Activated effector memory CD4-positive, alpha-beta T cell treated with anti-CD3 and anti-CD28 coated beads, Interleukin-2, amount 50 U/mL, for 16 hours (primary cell): ENCODE results near the gene FAIM.
"Not testable (repeated sequence)": the region's sequence is repeated elsewhere in the genome, so short reads cannot be mapped to it uniquely, and the experiment has no call there.

ENCODE experiments used
- DNase-seq: peaks from one replicate; pipeline ENCODE4 v3.0.0-alpha.2; 2020

Gene FAIM

DNA sequence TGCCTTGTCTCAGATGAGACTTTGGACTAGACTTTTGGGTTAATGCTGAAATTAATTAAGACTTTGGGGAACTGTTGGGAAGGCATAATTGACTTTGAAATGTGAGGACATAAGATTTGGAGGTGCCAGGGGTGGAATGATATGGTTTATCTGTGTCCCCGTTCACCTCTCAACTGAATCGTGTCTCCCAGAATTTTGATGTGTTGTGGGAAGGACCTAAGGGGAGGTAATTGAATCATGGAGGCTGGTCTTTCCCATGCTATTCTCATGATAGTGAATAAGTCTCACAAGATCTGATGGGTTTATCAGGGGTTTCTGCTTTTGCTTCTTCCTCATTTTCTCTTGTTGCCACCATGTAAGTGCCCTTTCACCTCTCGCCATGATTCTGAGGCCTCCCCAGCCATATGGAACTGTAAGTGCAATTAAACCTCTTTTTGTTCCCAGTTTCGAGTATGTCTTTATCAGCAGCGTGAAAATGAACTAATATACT, 4.4 kb upstream of the FAIM start:
- DNase-seq = not testable (repeated sequence)

- no peak for DNase-seq
Measured at GRCh38 chr3:138609898-138610266, 1.3 kb downstream of the FAIM start.

GRCh38 chr3:138615462-138615861, 6.9 kb downstream of the FAIM start:
- no peak for DNase-seq

- DNase-seq = no peak
Measured at GRCh38 chr3:138620431-138620830, 11.9 kb downstream of the FAIM start.

GRCh38 chr3:138624518-138624917, 15.9 kb downstream of the FAIM start:
- no peak for DNase-seq

DNA sequence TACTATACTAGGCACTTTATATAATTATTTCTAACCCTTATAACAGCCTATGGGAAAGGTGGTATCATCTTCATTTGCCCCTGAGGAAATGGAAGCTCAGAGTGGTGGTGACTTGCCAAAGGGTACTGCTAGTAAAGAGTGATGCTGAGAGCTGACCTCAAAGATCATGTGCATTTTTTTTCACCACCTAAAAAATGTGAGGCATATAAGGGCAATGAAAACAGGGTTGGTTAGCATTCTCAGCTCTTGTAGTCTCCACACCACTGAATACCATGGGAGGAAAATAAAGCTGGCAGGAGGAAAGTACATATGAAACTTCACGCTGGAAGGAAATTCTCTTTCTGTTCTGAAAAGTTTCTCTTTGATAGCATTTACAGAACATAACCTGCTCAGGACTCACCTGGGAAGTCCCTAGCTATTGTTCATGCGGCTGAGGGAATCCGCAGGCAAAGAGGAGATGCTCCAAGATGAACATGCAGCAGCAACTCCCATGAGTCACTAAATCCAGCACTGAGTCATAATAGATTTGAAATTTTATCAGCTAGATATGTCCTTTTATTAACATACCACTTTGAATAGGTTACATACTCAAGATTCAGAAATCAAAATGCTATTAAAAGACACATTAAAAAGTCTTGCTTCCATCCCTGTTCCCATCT, 17.3 kb downstream of the FAIM start:
- no peak for DNase-seq

GRCh38 chr3:138629526-138629925, 21.0 kb downstream of the FAIM start:
- no peak for DNase-seq

- DNase-seq = no peak
Measured at GRCh38 chr3:138638641-138639040, 30.1 kb downstream of the FAIM start.

GRCh38 chr3:138640537-138640936, 32.0 kb downstream of the FAIM start:
- DNase-seq = no peak

- no peak for DNase-seq
Measured at GRCh38 chr3:138642226-138642926, 33.8 kb downstream of the FAIM start.

- no peak for DNase-seq
Measured at GRCh38 chr3:138642927-138643253, 34.3 kb downstream of the FAIM start.

- DNase-seq = no peak
Measured at GRCh38 chr3:138646008-138646407, 37.4 kb downstream of the FAIM start.

GRCh38 chr3:138646513-138646912, 37.9 kb downstream of the FAIM start:
- no peak for DNase-seq

- no peak for DNase-seq
Measured at GRCh38 chr3:138649134-138649533, 40.6 kb downstream of the FAIM start.

DNA sequence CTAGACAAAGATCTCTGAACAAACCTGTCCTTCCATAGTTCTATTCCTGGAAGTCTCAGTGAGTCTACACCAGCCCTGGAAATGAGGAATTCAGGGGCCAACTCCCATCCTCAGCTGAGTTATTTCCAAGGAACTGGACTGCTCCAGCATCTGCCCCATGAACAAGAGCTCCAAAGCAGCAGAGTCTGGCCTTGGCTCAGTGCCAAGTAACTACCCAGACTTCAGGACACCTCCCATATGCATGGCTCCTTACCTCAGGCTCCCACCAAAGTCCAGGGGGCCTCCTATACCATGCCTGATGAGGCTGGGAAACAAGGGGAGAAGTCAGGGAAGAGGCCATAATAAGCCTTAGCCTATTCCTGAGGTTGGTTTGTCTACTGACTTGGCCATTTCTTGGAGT, 45.0 kb downstream of the FAIM start:
- no peak for DNase-seq

- no peak for DNase-seq
Measured at GRCh38 chr3:138657508-138657907, 48.9 kb downstream of the FAIM start.

DNA sequence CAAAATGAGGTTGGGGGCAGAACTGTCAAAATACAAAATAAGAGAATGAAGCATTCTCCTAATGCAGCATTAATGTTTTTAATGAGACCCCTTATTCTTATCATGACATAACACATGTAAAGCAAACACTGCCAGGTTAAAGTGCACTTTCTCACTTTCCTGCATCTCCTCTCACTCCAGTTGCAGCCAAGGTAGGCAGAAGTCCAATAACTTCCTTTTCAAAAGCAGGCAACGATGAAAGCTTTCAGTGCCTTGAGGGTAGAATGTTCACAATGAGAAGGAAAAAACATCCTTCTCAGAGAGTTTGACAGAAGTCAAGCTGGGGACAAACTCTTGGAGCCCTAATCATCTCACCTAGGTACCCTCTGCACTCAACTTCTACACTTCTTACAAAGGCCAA, 59.5 kb downstream of the FAIM start:
- DNase-seq = no peak

DNA sequence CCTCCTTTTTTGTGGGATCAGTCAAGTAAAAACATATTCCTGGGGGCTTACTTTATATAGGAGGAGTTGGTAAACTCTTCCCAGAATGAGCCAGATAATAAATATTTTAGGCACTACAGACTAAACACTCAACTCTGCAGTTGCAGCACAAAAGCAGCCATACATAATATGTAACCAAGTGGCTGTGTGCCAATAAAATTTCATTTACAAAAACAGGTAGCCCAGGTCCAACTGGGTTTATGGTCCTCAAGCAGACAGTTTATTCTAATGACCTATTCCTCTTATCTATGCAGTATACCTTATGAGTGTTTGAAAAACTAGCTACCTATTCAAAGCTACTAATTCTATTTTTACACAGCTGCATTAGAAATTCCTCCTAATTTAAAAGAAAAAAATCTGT, 61.8 kb downstream of the FAIM start:
- DNase-seq = no peak

GRCh38 chr3:138673641-138674530, 65.3 kb downstream of the FAIM start:
- DNase-seq = no peak

DNA sequence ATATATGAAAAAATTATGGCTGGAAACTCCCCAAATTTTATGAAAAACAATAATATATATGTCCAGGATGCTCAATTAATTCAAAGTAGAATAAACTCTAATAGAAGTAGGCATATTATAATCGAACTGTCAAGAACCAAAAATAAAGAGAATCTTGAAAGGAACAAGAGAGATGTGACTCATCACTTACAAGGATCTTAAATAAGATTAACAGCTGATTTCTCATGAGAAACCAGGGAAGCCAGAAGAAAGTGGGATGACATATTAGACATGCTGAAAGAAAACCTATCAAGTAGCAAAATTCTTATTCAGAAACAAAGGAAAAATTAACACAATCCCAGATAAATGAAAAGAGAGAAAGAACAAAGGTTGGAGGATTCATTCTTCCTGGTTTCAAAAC, 66.8 kb downstream of the FAIM start:
- no peak for DNase-seq

- DNase-seq = no peak
Measured at GRCh38 chr3:138678086-138678485, 69.5 kb downstream of the FAIM start.

DNA sequence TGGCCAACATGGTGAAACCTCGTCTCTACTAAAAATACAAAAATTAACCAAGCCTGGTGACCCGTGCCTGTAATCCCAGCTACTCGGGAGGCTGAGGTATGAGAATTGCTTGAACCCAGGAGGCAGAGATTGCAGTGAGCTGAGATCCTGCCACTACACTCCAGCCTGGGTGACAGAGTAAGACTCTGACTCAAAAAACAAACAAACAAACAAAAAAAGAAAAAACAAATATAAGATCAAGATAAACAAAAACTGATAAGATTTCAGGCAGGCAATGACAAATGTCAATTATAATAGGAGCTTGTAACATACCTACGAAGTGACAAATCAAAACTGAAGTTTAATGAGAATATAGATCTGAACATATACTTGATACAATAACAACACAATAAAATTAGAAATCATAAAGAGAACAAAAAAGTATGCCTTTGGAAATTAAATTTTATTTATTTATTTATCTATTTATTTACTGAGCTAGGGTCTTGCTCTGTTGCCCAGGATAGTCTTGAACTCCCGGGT, 70.4 kb downstream of the FAIM start:
- DNase-seq = no peak

- DNase-seq = not testable (repeated sequence)
Measured at GRCh38 chr3:138680974-138681373, 72.4 kb downstream of the FAIM start.
